ENCODE measurements around the gene PEX6. TPM values are rescaled to one million over a fixed set of nuclear protein-coding genes. Genes with fewer than 3 reads are reported as not detected.
A peak's percentile ranks its signal among the peaks of the same experiment; 100 is the strongest.

Gene PEX6
- total and polyA plus RNA-seq, 2 of the 13 experiments (the other 11 are each of a cell fraction or from before 2014, with no cell fraction given) = 5.1 to 6.7 TPM

DNA sequence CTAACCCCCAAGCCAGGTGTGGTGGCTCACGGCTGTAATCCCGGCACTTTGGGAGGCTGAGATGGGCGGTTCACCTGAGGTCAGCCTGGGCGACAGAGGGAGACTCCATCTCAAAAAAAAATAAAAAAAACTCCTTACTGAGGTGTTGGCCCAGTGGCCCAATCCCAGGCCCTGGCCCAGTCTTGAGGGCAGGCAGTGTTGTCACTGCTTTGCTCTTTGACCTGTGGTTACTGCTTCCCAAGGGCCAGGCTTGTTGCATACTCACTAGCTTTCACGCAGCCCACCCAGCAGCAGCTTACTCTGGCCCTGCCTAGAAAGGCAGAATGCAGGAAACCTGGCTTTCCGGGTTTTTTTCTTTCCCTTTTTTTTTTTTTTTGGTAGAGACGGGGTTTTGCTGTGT lies 36.5 kb downstream of the PEX6 start (continued):
- TF ChIP-seq, protein P1, sequence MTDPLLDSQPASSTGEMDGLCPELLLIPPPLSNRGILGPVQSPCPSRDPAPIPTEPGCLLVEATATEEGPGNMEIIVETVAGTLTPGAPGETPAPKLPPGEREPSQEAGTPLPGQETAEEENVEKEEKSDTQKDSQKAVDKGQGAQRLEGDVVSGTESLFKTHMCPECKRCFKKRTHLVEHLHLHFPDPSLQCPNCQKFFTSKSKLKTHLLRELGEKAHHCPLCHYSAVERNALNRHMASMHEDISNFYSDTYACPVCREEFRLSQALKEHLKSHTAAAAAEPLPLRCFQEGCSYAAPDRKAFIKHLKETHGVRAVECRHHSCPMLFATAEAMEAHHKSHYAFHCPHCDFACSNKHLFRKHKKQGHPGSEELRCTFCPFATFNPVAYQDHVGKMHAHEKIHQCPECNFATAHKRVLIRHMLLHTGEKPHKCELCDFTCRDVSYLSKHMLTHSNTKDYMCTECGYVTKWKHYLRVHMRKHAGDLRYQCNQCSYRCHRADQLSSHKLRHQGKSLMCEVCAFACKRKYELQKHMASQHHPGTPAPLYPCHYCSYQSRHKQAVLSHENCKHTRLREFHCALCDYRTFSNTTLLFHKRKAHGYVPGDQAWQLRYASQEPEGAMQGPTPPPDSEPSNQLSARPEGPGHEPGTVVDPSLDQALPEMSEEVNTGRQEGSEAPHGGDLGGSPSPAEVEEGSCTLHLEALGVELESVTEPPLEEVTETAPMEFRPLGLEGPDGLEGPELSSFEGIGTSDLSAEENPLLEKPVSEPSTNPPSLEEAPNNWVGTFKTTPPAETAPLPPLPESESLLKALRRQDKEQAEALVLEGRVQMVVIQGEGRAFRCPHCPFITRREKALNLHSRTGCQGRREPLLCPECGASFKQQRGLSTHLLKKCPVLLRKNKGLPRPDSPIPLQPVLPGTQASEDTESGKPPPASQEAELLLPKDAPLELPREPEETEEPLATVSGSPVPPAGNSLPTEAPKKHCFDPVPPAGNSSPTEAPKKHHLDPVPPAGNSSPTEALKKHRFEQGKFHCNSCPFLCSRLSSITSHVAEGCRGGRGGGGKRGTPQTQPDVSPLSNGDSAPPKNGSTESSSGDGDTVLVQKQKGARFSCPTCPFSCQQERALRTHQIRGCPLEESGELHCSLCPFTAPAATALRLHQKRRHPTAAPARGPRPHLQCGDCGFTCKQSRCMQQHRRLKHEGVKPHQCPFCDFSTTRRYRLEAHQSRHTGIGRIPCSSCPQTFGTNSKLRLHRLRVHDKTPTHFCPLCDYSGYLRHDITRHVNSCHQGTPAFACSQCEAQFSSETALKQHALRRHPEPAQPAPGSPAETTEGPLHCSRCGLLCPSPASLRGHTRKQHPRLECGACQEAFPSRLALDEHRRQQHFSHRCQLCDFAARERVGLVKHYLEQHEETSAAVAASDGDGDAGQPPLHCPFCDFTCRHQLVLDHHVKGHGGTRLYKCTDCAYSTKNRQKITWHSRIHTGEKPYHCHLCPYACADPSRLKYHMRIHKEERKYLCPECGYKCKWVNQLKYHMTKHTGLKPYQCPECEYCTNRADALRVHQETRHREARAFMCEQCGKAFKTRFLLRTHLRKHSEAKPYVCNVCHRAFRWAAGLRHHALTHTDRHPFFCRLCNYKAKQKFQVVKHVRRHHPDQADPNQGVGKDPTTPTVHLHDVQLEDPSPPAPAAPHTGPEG (CRISPR knock-in tag; IDR thresholded peaks at IDR 0.05) = no peak
- peak; percentile 48 for TF ChIP-seq TEAD3 (CRISPR knock-in tag; optimal IDR thresholded peaks at IDR 0.05; ENCODE audit: borderline replicate concordance)
- TF ChIP-seq PPARG (CRISPR knock-in tag; conservative IDR thresholded peaks at IDR 0.05) = no peak
- TF ChIP-seq, protein P2, sequence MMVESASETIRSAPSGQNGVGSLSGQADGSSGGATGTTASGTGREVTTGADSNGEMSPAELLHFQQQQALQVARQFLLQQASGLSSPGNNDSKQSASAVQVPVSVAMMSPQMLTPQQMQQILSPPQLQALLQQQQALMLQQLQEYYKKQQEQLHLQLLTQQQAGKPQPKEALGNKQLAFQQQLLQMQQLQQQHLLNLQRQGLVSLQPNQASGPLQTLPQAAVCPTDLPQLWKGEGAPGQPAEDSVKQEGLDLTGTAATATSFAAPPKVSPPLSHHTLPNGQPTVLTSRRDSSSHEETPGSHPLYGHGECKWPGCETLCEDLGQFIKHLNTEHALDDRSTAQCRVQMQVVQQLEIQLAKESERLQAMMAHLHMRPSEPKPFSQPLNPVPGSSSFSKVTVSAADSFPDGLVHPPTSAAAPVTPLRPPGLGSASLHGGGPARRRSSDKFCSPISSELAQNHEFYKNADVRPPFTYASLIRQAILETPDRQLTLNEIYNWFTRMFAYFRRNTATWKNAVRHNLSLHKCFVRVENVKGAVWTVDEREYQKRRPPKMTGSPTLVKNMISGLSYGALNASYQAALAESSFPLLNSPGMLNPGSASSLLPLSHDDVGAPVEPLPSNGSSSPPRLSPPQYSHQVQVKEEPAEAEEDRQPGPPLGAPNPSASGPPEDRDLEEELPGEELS (CRISPR knock-in tag; IDR thresholded peaks at IDR 0.05) = no peak
- no peak for TF ChIP-seq ZNF10 (CRISPR knock-in tag; IDR thresholded peaks at IDR 0.05; ENCODE audit: borderline replicate concordance, low read depth)
- TF ChIP-seq PLRG1 (conservative IDR thresholded peaks at IDR 0.05) = no peak
- TF ChIP-seq, protein P3, sequence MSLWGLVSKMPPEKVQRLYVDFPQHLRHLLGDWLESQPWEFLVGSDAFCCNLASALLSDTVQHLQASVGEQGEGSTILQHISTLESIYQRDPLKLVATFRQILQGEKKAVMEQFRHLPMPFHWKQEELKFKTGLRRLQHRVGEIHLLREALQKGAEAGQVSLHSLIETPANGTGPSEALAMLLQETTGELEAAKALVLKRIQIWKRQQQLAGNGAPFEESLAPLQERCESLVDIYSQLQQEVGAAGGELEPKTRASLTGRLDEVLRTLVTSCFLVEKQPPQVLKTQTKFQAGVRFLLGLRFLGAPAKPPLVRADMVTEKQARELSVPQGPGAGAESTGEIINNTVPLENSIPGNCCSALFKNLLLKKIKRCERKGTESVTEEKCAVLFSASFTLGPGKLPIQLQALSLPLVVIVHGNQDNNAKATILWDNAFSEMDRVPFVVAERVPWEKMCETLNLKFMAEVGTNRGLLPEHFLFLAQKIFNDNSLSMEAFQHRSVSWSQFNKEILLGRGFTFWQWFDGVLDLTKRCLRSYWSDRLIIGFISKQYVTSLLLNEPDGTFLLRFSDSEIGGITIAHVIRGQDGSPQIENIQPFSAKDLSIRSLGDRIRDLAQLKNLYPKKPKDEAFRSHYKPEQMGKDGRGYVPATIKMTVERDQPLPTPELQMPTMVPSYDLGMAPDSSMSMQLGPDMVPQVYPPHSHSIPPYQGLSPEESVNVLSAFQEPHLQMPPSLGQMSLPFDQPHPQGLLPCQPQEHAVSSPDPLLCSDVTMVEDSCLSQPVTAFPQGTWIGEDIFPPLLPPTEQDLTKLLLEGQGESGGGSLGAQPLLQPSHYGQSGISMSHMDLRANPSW (CRISPR knock-in tag; IDR thresholded peaks at IDR 0.05; ENCODE audit: borderline replicate concordance) = no peak
- TF ChIP-seq DNMT1 (CRISPR knock-in tag; IDR thresholded peaks at IDR 0.05) = no peak
- TF ChIP-seq ETV6 (CRISPR knock-in tag; conservative IDR thresholded peaks at IDR 0.05) = 0 out of 2 replicates have a peak, but pooled peaks have one; percentile 6
- no peak for TF ChIP-seq ATF7 (IDR thresholded peaks at IDR 0.05)
- no peak for TF ChIP-seq ATF7 (CRISPR knock-in tag; IDR thresholded peaks at IDR 0.05)
- no peak for TF ChIP-seq IKZF4 (CRISPR knock-in tag; IDR thresholded peaks at IDR 0.05; ENCODE audit: borderline replicate concordance, low read depth, not compliant biosample characterization)
- peak; percentile 68 for TF ChIP-seq ZBTB7B (CRISPR knock-in tag; IDR thresholded peaks at IDR 0.05)
- no peak for TF ChIP-seq ZNF207 (IDR thresholded peaks at IDR 0.05; ENCODE audit: borderline replicate concordance)
- TF ChIP-seq, protein P4, sequence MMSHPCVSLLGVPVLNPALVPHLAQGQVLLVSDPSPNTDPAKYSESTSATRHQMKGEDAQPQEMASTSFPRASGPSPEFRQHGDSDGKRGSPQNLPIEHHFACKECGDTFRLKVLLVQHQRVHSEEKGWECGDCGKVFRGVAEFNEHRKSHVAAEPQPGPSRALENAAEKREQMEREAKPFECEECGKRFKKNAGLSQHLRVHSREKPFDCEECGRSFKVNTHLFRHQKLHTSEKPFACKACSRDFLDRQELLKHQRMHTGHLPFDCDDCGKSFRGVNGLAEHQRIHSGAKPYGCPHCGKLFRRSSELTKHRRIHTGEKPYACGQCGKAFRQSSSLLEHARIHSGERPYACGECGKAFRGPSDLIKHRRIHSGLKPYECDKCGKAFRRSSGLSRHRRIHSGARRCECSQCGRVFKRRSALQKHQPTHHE (CRISPR knock-in tag; IDR thresholded peaks at IDR 0.05; ENCODE audit: borderline replicate concordance) = no peak
- no peak for TF ChIP-seq ZNF737 (CRISPR knock-in tag; IDR thresholded peaks at IDR 0.05; ENCODE audit: borderline replicate concordance)
- TF ChIP-seq, protein P5, sequence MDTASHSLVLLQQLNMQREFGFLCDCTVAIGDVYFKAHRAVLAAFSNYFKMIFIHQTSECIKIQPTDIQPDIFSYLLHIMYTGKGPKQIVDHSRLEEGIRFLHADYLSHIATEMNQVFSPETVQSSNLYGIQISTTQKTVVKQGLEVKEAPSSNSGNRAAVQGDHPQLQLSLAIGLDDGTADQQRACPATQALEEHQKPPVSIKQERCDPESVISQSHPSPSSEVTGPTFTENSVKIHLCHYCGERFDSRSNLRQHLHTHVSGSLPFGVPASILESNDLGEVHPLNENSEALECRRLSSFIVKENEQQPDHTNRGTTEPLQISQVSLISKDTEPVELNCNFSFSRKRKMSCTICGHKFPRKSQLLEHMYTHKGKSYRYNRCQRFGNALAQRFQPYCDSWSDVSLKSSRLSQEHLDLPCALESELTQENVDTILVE (CRISPR knock-in tag; IDR thresholded peaks at IDR 0.05) = no peak
- TF ChIP-seq ZNF501 (CRISPR knock-in tag; IDR thresholded peaks at IDR 0.05) = peak; percentile 31; the same call in 1 of the 2 replicates

All from HepG2 (cell line).